Stomach (tissue), 4 donors: ENCODE results near the gene ERF.

ENCODE experiments used
- POLR2A ChIP-seq, 4 donors: fragments of 450-650 bp; IDR thresholded peaks; one replicate each; pipeline ENCODE4 v1.6.1; 2016; ENCODE audit warnings: antibody characterized with exemption in 4 of 4, control low read depth in 2 of 4, mild to moderate bottlenecking in 1 of 4, moderate library complexity in 1 of 4
- TF ChIP-seq, protein P1 (sequence below), 7 experiments: fragments of 450-650 bp in 4 of 7; fragments of 200-600 bp in 3 of 7; sonication (generic) in 3 of 7; IDR thresholded peaks; one replicate each; pipeline ENCODE4 v1.5.1; 2016 to 2019; ENCODE audit warnings: antibody characterized with exemption in 7 of 7, control low read depth in 2 of 7, mild to moderate bottlenecking in 1 of 7

DNA sequence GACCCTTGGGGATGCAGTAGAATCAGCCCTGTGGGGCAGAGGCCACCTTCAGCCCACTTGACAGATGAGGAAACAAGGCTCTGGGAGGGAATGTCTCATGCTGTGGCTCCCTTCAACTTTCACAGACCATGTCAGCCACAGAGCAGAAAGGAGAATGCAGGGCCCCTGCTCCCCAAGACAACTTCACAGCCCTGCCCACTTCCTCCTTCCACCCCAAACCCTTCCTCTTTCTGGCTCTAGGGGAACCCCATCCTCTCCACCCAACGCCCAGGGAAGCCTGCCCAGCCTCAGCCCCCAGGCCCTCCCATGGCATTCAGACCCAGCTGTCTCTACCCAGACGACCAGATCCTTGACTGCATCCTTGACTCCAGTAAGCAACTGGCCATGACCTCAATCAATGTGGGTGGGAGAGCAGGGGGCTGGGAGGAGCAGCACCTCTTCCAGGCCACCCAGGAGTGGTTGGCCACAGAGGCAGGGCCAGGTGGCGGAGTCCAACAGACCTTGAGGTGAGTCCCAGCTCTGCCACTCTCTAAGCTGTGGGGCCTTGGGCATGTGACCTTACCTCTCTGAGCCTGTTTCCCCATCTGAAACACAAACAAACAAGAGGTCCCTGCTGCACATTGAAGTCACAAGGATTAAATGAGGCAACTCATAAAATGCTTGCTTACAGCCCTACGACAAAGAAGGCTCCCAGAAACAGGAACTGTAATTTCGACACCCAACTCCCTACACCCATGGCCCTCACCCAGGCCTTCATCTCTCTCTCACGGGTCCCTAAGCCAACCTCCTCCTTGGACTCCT lies 53.2 kb downstream of the ERF start:
- TF ChIP-seq POLR2A (IDR thresholded peaks at IDR 0.05) = no peak
- TF ChIP-seq, protein P1, sequence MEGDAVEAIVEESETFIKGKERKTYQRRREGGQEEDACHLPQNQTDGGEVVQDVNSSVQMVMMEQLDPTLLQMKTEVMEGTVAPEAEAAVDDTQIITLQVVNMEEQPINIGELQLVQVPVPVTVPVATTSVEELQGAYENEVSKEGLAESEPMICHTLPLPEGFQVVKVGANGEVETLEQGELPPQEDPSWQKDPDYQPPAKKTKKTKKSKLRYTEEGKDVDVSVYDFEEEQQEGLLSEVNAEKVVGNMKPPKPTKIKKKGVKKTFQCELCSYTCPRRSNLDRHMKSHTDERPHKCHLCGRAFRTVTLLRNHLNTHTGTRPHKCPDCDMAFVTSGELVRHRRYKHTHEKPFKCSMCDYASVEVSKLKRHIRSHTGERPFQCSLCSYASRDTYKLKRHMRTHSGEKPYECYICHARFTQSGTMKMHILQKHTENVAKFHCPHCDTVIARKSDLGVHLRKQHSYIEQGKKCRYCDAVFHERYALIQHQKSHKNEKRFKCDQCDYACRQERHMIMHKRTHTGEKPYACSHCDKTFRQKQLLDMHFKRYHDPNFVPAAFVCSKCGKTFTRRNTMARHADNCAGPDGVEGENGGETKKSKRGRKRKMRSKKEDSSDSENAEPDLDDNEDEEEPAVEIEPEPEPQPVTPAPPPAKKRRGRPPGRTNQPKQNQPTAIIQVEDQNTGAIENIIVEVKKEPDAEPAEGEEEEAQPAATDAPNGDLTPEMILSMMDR (IDR thresholded peaks at IDR 0.05) = no peak
